HUES48 (cell line): ENCODE data around the gene TMEM176A.

Experiments
- H3K27ac ChIP-seq: one replicate; pipeline ENCODE4 v1.7.0; 2013; ENCODE audit warnings: low read depth, low read length, inconsistent platforms
- H3K27me3 ChIP-seq: 2 replicates; pipeline ENCODE4 v1.6.1; 2013; ENCODE audit warnings: mild to moderate bottlenecking, low read length; ENCODE audit not compliant: control insufficient read depth, insufficient read depth
- H3K36me3 ChIP-seq: 2 replicates; pipeline ENCODE4 v1.6.1; 2013; ENCODE audit warnings: low read length; ENCODE audit not compliant: control insufficient read depth, insufficient read depth
- H3K4me1 ChIP-seq: 2 replicates; pipeline ENCODE4 v1.6.1; 2013; ENCODE audit warnings: mild to moderate bottlenecking, low read length; ENCODE audit not compliant: control insufficient read depth, insufficient read depth
- H3K4me3 ChIP-seq: 2 replicates; pipeline ENCODE4 v1.5.1; 2013; ENCODE audit warnings: mild to moderate bottlenecking, low read depth, low read length
- H3K9ac ChIP-seq: 2 replicates; pipeline ENCODE4 v1.6.1; 2013; ENCODE audit warnings: mild to moderate bottlenecking, low read depth, low read length, moderate library complexity
- H3K9me3 ChIP-seq: 2 replicates; pipeline ENCODE4 v1.6.1; 2013; ENCODE audit warnings: low read length; ENCODE audit not compliant: control insufficient read depth, insufficient read depth

Gene TMEM176A

GRCh38 chr7:150790416-150791075 lies 10.0 kb upstream of the TMEM176A start:
- Histone ChIP-seq H3K4me1 (no peaks in the 10 kb centered on the region), H3K36me3 (no peaks in the 10 kb centered on the region), H3K9ac (no peak overlapping the region), H3K27me3 (peaks cover 7% of the 10 kb centered on the region; the same call in 1 of the 2 replicates), H3K27ac (no peak overlapping the region), H3K4me3 (no peak overlapping the region), H3K9me3 (no peaks in the 10 kb centered on the region)

DNA sequence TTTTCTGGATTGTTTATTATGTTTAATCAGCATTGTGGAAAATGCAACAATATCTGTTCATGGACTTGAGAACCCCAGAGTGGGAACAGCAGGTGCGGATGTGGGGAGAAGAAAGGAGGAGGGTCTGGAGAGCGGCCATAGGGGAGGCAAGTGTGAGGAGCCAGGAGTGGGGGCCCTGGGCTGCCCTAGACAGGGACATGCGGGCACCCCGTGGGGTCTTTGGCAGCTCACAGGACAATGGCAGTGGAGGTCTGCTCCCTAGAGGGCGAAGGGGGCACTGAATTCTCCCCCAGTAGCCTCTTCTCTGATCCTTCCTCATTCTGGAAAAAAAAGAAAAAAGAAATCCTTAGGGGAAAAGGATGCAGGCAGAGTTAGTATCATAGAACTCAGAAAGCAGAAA lies 9.3 kb upstream of the TMEM176A start:
- no peaks in the 10 kb centered on the region for H3K4me1 ChIP-seq
- peaks cover 7% of the 10 kb centered on the region for H3K27me3 ChIP-seq
- no peaks in the 10 kb centered on the region for H3K9me3 ChIP-seq
- no peak overlapping the region for H3K4me3 ChIP-seq
- H3K27ac ChIP-seq: no peak overlapping the region
- H3K9ac ChIP-seq: no peak overlapping the region
- no peaks in the 10 kb centered on the region for H3K36me3 ChIP-seq

GRCh38 chr7:150791746-150792452 lies 8.7 kb upstream of the TMEM176A start:
- no peak overlapping the region for H3K27ac ChIP-seq
- peaks cover 7% of the 10 kb centered on the region for H3K27me3 ChIP-seq
- H3K4me3 ChIP-seq: no peak overlapping the region
- no peaks in the 10 kb centered on the region for H3K36me3 ChIP-seq
- H3K9me3 ChIP-seq: no peaks in the 10 kb centered on the region
- no peaks in the 10 kb centered on the region for H3K4me1 ChIP-seq
- H3K9ac ChIP-seq: no peak overlapping the region

DNA sequence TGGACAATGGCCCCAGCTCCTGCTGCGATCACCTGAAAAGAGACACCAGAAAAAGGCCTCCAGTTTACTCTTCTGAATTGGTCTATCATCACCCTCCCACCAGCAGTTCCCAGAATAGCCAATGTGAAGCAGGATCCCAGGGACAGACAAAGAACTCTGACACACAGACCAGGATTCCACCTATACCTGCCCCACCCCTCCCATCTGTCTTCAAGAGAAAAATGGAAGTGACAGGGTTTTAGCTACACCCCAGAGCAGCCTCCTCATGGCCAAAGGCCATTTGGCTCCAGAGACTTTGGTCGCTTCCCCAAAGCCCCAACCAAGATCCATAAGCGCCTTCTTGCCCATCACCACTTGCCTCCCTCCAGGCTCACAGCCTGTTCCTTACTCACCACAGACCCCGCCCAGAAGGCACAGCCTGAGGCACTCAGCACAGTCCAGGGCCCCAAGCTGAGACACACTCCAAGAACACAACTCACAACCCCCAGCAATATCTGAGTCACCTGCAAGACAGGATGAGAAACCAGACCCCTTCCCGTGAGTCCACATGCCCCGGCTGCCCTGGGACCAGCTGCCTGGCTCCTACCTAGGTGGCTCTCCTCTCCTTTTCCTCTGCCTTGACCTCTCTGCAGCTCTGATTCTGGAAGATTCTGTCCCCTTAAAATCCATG lies 6.9 kb upstream of the TMEM176A start:
- no peaks in the 10 kb centered on the region for H3K9me3 ChIP-seq
- H3K4me3 ChIP-seq: no peak overlapping the region
- no peaks in the 10 kb centered on the region for H3K36me3 ChIP-seq
- peaks cover 4% of the 10 kb centered on the region; the same call in 1 of the 2 replicates for H3K4me1 ChIP-seq
- peaks cover 19% of the 10 kb centered on the region for H3K27me3 ChIP-seq
- H3K9ac ChIP-seq: no peak overlapping the region
- H3K27ac ChIP-seq: no peak overlapping the region

DNA sequence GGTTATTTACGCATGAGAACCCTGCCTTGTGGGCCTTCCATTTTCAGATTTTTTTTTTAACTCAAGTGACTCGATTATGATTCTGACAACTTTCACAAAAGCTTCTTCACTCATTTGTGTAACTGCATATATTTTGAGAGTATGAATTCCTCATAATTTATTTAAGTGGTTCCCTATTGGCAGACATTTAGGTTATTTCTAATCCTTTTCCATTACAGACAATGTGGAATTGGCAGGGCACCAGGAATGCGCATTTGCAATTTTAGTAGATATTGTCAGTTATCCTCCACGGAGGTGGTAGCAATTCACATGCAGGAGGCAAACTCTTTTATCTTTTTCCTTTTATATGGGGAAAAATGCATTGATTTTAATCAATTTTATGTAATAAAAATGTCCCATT lies 2.9 kb upstream of the TMEM176A start:
- no peak overlapping the region for H3K27ac ChIP-seq
- no peaks in the 10 kb centered on the region for H3K36me3 ChIP-seq
- no peak overlapping the region for H3K4me3 ChIP-seq
- no peaks in the 10 kb centered on the region for H3K9me3 ChIP-seq
- no peak overlapping the region for H3K9ac ChIP-seq
- peaks cover 4% of the 10 kb centered on the region; the same call in 1 of the 2 replicates for H3K4me1 ChIP-seq
- peaks cover 58% of the 10 kb centered on the region for H3K27me3 ChIP-seq

DNA sequence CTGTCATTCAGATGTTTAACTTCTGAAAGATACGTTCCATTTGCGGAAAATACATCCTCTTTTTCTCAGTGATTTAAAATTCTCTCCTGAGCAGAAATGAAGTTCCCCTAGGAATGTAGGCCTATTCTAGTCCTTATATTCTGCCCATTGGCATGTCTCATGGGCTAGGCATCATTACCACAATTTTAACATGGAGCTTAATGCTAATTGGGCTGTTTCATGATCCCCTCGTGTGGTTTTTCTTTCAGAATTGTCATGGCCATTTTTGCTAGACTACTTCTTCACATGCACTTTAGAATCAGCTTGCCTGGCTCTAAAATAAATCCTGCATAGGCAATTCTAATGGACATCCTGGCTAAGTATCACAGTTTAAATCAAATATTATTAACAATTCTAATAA lies 1.4 kb upstream of the TMEM176A start:
- Histone ChIP-seq H3K27ac (no peak overlapping the region), H3K9me3 (no peaks in the 10 kb centered on the region), H3K4me3 (no peak overlapping the region), H3K36me3 (no peaks in the 10 kb centered on the region), H3K9ac (no peak overlapping the region), H3K27me3 (peaks cover 70% of the 10 kb centered on the region), H3K4me1 (peaks cover 4% of the 10 kb centered on the region; the same call in 1 of the 2 replicates)

DNA sequence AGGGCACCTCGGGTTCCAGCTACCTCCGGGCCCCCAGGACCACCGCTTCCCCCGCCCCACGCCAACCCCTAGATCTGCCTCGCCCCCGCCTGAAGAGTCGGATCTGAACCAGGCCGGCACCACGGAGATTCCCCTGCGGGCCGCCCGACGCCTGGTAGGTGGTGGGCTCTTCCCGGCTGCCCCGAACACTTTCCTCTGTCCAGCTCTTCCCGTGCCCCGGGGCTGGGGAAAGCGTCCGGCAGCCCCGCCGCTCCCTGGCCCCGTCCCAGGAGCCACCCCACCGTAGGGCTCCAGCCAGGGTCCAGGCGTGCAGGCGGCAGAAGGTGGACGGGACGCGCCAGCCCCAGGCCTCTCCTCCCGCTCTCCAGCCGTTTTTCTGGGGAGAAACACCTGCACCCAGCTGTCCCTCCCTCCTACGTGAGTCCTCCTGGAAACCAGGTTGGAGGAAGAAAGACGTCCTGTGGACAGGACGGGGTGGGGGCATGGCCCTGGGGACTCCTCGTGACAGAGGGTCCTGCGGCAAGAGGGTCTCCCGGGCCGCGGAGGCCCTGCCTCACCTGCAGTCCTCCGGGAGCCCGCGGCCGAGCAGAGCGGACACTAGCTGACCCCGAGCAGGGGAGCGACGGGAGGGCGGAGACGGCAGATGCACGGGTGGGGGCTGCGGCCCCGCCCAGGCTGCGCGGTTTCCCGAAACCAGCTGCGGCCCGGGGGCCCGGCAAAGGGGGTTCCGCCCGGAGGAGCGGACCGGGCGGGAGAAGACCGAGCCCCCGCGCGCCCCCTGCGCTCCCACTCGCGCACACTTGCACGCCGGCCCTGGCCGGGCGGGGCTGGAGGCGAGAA lies 608 bp upstream of the TMEM176A start, which contains the start of gene TMEM176B:
TSS of gene TMEM176B (minus strand) at position 624 of the 840 bp plus-strand sequence. CDS start 3,795 bp downstream, outside the sequence.
- Histone ChIP-seq H3K4me3 (peak within 1 kb of the TSS; percentile 55), H3K9me3 (no peaks in the 10 kb centered on the region), H3K4me1 (peaks cover 4% of the 10 kb centered on the region; the same call in 1 of the 2 replicates), H3K27ac (no peak within 1 kb of the TSS), H3K36me3 (no peaks in the 10 kb centered on the region), H3K9ac (no peak within 1 kb of the TSS), H3K27me3 (peaks cover 73% of the 10 kb centered on the region)

DNA sequence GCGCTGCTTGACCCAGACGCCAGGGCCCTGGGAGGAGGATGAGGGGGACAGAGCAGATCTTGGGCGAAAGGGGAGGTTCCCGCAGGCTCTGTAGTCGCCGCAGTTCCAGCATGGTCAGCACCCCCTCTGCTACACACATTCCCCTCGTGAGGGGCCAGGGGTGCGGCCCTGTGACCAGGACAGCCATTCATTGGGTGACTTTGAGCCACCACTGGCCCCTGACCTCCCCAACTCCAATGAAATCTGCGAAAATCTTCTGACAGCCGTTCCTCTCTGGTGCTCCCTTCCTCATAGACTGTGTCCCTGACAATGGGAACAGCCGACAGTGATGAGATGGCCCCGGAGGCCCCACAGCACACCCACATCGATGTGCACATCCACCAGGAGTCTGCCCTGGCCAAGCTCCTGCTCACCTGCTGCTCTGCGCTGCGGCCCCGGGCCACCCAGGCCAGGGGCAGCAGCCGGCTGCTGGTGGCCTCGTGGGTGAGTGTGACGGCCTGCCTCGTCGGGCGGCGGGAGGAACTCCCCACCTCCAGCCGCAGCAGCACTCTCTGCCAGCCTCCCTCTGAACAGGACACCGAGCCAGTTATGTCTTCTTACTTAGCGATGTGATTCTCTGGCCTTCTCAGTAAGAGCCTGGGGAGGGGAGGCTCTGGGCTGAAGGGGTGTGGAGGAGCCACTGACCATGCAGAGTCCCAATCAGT lies 825 bp downstream of the TMEM176A start:
- Histone ChIP-seq H3K36me3 (no peaks in the 10 kb centered on the region), H3K4me3 (peak overlapping the region; percentile 55), H3K9me3 (no peaks in the 10 kb centered on the region), H3K27ac (no peak overlapping the region), H3K27me3 (peaks cover 71% of the 10 kb centered on the region), H3K9ac (no peak overlapping the region), H3K4me1 (peaks cover 4% of the 10 kb centered on the region; the same call in 1 of the 2 replicates)

GRCh38 chr7:150801946-150802771 lies 1.6 kb downstream of the TMEM176A start:
- Histone ChIP-seq H3K27me3 (peaks cover 70% of the 10 kb centered on the region), H3K27ac (no peak overlapping the region), H3K4me3 (no peak overlapping the region), H3K4me1 (peaks cover 4% of the 10 kb centered on the region; the same call in 1 of the 2 replicates), H3K9ac (no peak overlapping the region), H3K9me3 (0 out of 2 replicates have a peak, but pooled peaks cover under 1% of the 10 kb centered on the region), H3K36me3 (no peaks in the 10 kb centered on the region)
